SK-N-MC (cell line): ENCODE data around the gene WDR88.
"Not testable (repeated sequence)": the region's sequence is repeated elsewhere in the genome, so short reads cannot be mapped to it uniquely, and the experiment has no call there.

Source experiments
- DNase-seq: peaks from one replicate; pipeline ENCODE4 v3.0.0-alpha.2; 2011; ENCODE audit warnings: low read depth, low spot score
- H3K27ac ChIP-seq: fragments of 200-600 bp; sonication (generic); 2 replicates; pipeline ENCODE4 v1.5.1; 2016; ENCODE audit warnings: mixed run types
- H3K36me3 ChIP-seq: fragments of 200-600 bp; sonication (generic); 2 replicates; pipeline ENCODE4 v1.6.1; 2017; ENCODE audit warnings: antibody characterized with exemption, low read length, mixed read lengths; ENCODE audit not compliant: insufficient read depth
- H3K4me3 ChIP-seq: fragments of 200-600 bp; sonication (generic); 2 replicates; pipeline ENCODE4 v1.5.1; 2016
- H3K9ac ChIP-seq: fragments of 200-600 bp; sonication (generic); 2 replicates; pipeline ENCODE4 v1.8.0; 2017; ENCODE audit warnings: mixed run types, mixed read lengths; ENCODE audit not compliant: insufficient read length
- H3K9me3 ChIP-seq: fragments of 200-600 bp; sonication (generic); 2 replicates; pipeline ENCODE4 v1.6.1; 2017; ENCODE audit warnings: low read depth, mild to moderate bottlenecking, antibody characterized with exemption, low read length, moderate library complexity, mixed read lengths
- EZH2 ChIP-seq: fragments of 200-600 bp; sonication (generic); IDR thresholded peaks from one replicate; pipeline ENCODE4 v1.6.1; 2017; ENCODE audit warnings: antibody characterized with exemption
- FOXP2 ChIP-seq: optimal IDR thresholded peaks from 2 replicates; pipeline ENCODE3; 2011; ENCODE audit warnings: mild to moderate bottlenecking, moderate library complexity; ENCODE audit not compliant: insufficient read depth; ENCODE audit errors: extremely low read length, control extremely low read depth
- POLR2AphosphoS5 ChIP-seq: IDR thresholded peaks from 2 replicates; pipeline ENCODE4 v1.6.1; 2012; ENCODE audit warnings: mild to moderate bottlenecking, low read depth, low read length, borderline replicate concordance

The WDR88 gene

DNA sequence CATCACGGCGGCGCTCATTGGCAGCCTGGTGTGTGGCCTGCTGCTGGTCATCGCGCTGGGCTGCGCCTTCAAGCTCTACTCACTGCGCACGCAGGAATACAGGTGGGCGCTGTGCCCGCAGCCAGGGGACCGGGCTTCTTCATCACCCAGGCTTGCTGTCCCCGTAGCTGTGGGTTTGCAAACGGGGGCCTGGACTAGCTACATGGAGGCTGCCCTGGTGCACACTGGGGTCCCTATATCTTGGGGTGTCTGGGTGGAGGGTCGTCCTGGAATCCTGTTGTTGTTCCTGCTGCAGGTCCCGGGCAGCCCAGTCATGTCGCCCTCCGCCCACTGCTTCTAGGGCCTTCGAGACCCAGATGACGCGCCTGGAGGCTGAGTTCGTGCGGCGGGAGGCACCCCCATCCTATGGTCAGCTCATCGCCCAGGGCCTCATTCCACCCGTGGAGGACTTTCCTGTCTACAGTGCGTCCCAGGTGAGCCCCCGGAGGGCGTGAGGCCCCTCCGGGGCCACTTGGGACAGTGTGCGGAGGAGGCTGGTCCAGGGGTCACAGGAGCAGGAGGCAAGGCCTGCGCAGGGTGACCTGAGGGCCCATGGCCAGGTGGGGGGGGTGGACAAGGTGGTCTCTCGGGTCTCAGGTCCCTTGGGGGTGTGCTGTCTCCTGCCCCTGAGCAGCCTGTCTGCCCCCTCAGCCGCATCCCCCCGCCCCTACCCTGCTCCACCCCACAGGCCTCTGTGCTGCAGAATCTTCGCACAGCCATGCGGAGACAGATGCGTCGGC, 74.5 kb downstream of the WDR88 start:
- no peak overlapping the region for H3K27ac ChIP-seq
- H3K4me3 ChIP-seq, result no peak overlapping the region
- no peaks in the 10 kb centered on the region for H3K9me3 ChIP-seq
- H3K36me3 ChIP-seq, result peaks cover 8% of the 10 kb centered on the region; the same call in 1 of the 2 replicates
- no peak for TF ChIP-seq FOXP2
- no peak for TF ChIP-seq POLR2AphosphoS5
- no peak for TF ChIP-seq EZH2
- DNase-seq, result no peak
- no peak overlapping the region for H3K9ac ChIP-seq

DNA sequence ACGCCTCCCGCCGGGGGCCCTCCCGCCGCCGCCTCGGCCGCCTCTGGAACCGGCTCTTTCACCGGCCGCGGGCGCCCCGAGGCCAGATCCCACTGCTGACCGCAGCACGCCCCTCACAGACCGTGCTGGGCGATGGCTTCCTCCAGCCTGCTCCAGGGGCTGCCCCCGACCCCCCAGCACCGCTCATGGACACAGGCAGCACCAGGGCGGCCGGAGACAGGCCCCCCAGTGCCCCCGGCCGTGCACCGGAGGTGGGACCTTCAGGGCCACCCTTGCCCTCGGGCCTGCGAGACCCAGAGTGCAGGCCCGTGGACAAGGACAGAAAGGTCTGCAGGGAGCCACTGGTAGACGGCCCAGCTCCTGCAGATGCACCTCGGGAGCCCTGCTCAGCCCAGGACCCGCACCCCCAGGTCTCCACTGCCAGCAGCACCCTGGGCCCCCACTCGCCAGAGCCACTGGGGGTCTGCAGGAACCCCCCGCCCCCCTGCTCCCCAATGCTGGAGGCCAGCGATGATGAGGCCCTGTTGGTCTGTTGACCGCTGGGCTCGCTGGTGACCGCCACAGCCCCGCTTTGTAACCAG, 75.2 kb downstream of the WDR88 start:
- no peak overlapping the region for H3K4me3 ChIP-seq
- peaks cover 8% of the 10 kb centered on the region; the same call in 1 of the 2 replicates for H3K36me3 ChIP-seq
- no peaks in the 10 kb centered on the region for H3K9me3 ChIP-seq
- H3K27ac ChIP-seq, result no peak overlapping the region
- H3K9ac ChIP-seq, result no peak overlapping the region
- TF ChIP-seq FOXP2, result no peak
- TF ChIP-seq EZH2, result no peak
- TF ChIP-seq POLR2AphosphoS5, result no peak
- DNase-seq, result no peak

DNA sequence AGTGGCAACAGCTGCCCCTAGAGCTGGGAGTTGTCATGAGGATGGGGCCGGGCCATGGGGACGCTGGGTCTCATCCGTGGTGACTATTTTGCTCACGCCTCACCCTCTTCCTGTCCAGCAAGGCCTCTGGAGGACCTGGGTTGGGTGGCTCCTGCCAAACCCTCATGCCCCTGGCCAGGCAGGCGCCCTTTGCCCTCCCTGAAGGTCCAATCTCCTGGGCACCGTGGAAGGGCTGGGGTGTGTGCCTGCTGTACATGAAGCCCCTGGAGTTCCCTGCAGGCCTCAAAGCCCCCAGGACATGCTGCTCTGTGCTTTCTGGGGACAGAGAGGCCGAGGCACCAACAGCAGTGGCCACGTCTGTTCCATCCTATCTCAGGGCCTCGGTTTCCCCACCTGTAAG, 76.0 kb downstream of the WDR88 start:
- no peak overlapping the region for H3K9ac ChIP-seq
- H3K9me3 ChIP-seq, result no peaks in the 10 kb centered on the region
- no peak for TF ChIP-seq FOXP2
- no peak for TF ChIP-seq POLR2AphosphoS5
- TF ChIP-seq EZH2, result no peak
- no peak for DNase-seq
- H3K27ac ChIP-seq, result no peak overlapping the region
- peaks cover 5% of the 10 kb centered on the region; the same call in 1 of the 2 replicates for H3K36me3 ChIP-seq
- H3K4me3 ChIP-seq, result no peak overlapping the region

DNA sequence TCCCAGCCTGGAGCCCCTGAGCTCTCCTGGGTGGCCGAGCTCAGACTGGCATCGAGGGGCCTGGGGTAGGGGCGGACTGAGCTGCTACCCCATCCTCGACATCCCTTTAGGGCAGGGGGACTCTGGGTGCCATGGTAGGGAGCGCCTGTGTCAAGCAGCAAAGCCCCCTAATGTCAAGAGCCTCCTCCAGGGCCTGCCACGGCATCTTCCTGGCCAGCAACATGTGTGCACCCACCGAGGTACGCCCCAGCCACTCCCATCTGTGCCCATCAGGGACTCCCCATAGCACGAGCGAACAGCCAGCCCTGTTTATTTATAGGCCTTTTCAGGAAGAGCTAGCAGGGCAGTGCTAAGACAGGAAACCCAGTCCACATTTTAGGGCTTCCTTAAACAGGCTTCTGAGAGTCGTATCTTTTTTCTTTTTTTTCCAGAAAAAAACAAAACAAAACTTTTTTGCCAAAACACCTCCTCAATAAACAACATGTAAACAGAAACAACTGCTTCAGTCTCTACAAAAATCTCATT, 76.5 kb downstream of the WDR88 start:
- Histone ChIP-seq H3K36me3 (no peaks in the 10 kb centered on the region; the same call in 1 of the 2 replicates), H3K9me3 (no peaks in the 10 kb centered on the region), H3K27ac (no peak overlapping the region), H3K9ac (no peak overlapping the region), H3K4me3 (no peak overlapping the region)
- DNase-seq, result no peak
- TF ChIP-seq EZH2 (no peak), POLR2AphosphoS5 (no peak), FOXP2 (no peak)

DNA sequence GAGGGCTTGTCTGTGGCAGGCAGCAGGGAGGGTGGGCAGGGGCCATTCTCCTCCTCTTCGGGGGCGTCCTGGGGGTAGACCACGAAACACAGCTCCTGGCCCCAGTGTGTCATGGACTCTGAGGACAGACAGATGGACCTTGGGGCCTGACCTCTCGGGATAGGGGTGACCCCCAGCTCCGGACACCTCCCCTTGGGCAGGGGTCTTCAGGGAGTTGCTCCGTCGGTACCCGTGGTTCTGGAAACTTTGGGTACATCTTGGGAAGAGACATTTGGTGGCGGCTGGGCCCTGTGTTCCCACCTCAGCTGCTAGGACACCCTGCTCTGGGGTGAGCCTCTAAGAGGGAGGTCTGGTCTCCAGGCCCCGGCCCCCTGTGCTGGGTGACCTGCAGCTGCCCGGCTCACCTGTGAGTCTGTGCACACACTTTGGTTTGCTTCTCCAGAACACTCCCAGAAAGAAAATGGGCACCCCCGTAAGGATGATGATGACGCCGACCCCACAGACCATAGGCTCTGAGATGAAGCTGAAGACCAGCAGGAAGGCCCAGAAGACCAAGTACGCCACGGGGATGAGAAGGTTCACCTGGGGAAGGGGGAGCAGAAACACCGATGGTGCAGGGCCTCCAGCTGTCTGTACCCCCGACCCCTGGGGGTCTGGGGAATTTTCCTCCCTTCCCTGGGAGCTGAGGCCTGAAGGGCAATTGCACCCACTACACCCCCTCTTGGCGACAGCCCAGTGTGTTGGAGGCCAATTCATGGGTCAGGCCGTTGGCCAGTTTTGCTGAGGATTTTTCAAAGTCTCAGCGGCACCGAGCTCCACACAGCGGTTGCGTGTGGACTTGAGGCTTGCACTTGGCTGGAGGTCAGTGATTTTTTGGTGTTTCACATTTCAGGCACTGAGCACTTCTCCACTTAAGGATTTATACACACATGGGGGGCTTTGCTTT, 77.3 kb downstream of the WDR88 start:
- Histone ChIP-seq H3K36me3 (no peaks in the 10 kb centered on the region; the same call in 1 of the 2 replicates), H3K9me3 (no peaks in the 10 kb centered on the region), H3K4me3 (no peak overlapping the region), H3K27ac (no peak overlapping the region), H3K9ac (no peak overlapping the region)
- TF ChIP-seq POLR2AphosphoS5 (no peak), EZH2 (no peak), FOXP2 (no peak)
- no peak for DNase-seq

- H3K4me3 ChIP-seq, H3K36me3 ChIP-seq, H3K9ac ChIP-seq, DNase-seq, H3K27ac ChIP-seq, H3K9me3 ChIP-seq: not testable (repeated sequence)
These were observed 77.9 kb downstream of the WDR88 start for GRCh38 chr19:33209850-33210230.

- Histone ChIP-seq H3K27ac (no peak overlapping the region), H3K9me3 (no peaks in the 10 kb centered on the region), H3K4me3 (no peak overlapping the region), H3K9ac (no peak overlapping the region), H3K36me3 (no peaks in the 10 kb centered on the region; the same call in 1 of the 2 replicates)
- no peak for DNase-seq
- no peak for TF ChIP-seq EZH2
- TF ChIP-seq POLR2AphosphoS5, result no peak
- no peak for TF ChIP-seq FOXP2
These were observed 78.5 kb downstream of the WDR88 start for GRCh38 chr19:33210266-33210940.
